Left ventricle myocardium inferior (tissue), 1 donor: ENCODE results near the gene OMD. TPM values are rescaled to one million over a fixed set of nuclear protein-coding genes. Genes with fewer than 3 reads are reported as not detected.

ENCODE experiments used
- DNase-seq: peaks from one replicate; pipeline ENCODE4 v3.0.0-alpha.2; 2020
- H3K27ac ChIP-seq: fragments of 200-600 bp; replicated peaks from 2 replicates; pipeline ENCODE4 v1.8.0; 2021
- H3K27me3 ChIP-seq: fragments of 200-600 bp; 2 replicates; pipeline ENCODE4 v1.8.0; 2021; ENCODE audit warnings: low read depth
- H3K36me3 ChIP-seq: fragments of 200-600 bp; 2 replicates; pipeline ENCODE4 v1.8.0; 2021
- H3K4me1 ChIP-seq: fragments of 200-600 bp; 2 replicates; pipeline ENCODE4 v1.8.0; 2021
- H3K4me3 ChIP-seq: fragments of 200-600 bp; 2 replicates; pipeline ENCODE4 v1.8.0; 2021; ENCODE audit warnings: mild to moderate bottlenecking, moderate library complexity
- H3K9me3 ChIP-seq: fragments of 200-600 bp; replicated peaks from 2 replicates; pipeline ENCODE4 v1.8.0; 2021
- CTCF ChIP-seq: fragments of 200-600 bp; IDR thresholded peaks from 2 replicates; pipeline ENCODE4 v1.8.0; 2021; ENCODE audit warnings: antibody characterized with exemption, mild to moderate bottlenecking, borderline replicate concordance
- intact Hi-C: fragments of 100-400 bp; cut with micrococcal nuclease; formaldehyde crosslinking; loops from one replicate; pipeline ENCODE4 v1.11.0; 2022
- total RNA-seq: library from RNA; stranded (reverse); fragmentation: NEBNext Ultra II Directional; extraction: Animal tissue kit (Norgen Biotek cat#: 25700); gene quantifications from one replicate; pipeline ENCODE4 v1.2.1, GENCODE V29; 2021
- donor health status: DM: no; HTN: yes; CAD: no; lungs with severe emphysema.

The OMD gene
- total RNA-seq, 1 donor from 2014 or later = 6.4 TPM

GRCh38 chr9:92393686-92394085 lies 30.6 kb downstream of the OMD start:
- H3K27ac ChIP-seq = peak overlapping the region; percentile 24
- H3K9me3 ChIP-seq = peaks cover 10% of the 10 kb centered on the region
- H3K4me3 ChIP-seq = no peak overlapping the region
- TF ChIP-seq CTCF = no peak
- DNase-seq = no peak
- no peaks in the 10 kb centered on the region for H3K27me3 ChIP-seq
- intact Hi-C loops = no loop called here
- peaks cover 10% of the 10 kb centered on the region for H3K36me3 ChIP-seq
- peaks cover 8% of the 10 kb centered on the region for H3K4me1 ChIP-seq

GRCh38 chr9:92392690-92393089 lies 31.6 kb downstream of the OMD start:
- no peak for DNase-seq
- intact Hi-C loops = no loop called here
- H3K27ac ChIP-seq = no peak overlapping the region

GRCh38 chr9:92385953-92386352 lies 38.3 kb downstream of the OMD start:
- no peak for TF ChIP-seq CTCF
- Histone ChIP-seq H3K36me3 (no peaks in the 10 kb centered on the region), H3K4me3 (no peak overlapping the region), H3K9me3 (no peaks in the 10 kb centered on the region), H3K4me1 (no peaks in the 10 kb centered on the region), H3K27me3 (no peaks in the 10 kb centered on the region), H3K27ac (peak overlapping the region; percentile 39)
- intact Hi-C loops = no loop called here
- DNase-seq = no peak

More at GRCh38 chr9:92392690-92393089, 31.6 kb downstream of the OMD start:
- Histone ChIP-seq H3K36me3 (peaks cover 6% of the 10 kb centered on the region), H3K4me1 (peaks cover 8% of the 10 kb centered on the region), H3K4me3 (no peak overlapping the region), H3K27me3 (no peaks in the 10 kb centered on the region), H3K9me3 (peaks cover 6% of the 10 kb centered on the region)
- TF ChIP-seq CTCF = no peak

- no peak overlapping the region for H3K4me3 ChIP-seq
- peak overlapping the region; percentile 39 for H3K27ac ChIP-seq
- no peaks in the 10 kb centered on the region for H3K27me3 ChIP-seq
- H3K36me3 ChIP-seq = no peaks in the 10 kb centered on the region
- no peaks in the 10 kb centered on the region for H3K9me3 ChIP-seq
- TF ChIP-seq CTCF = no peak
- no peaks in the 10 kb centered on the region for H3K4me1 ChIP-seq
- intact Hi-C loops = no loop called here
- DNase-seq = no peak
These were observed 38.8 kb downstream of the OMD start for GRCh38 chr9:92385477-92385876.

- no peak for TF ChIP-seq CTCF
- Histone ChIP-seq H3K4me1 (no peaks in the 10 kb centered on the region), H3K27me3 (no peaks in the 10 kb centered on the region), H3K9me3 (no peaks in the 10 kb centered on the region), H3K36me3 (no peaks in the 10 kb centered on the region), H3K27ac (peak overlapping the region; percentile 39), H3K4me3 (no peak overlapping the region)
- intact Hi-C loops = no loop called here
- DNase-seq = no peak
These were observed 39.3 kb downstream of the OMD start for GRCh38 chr9:92385001-92385400.

GRCh38 chr9:92384375-92384774 lies 39.9 kb downstream of the OMD start:
- Histone ChIP-seq H3K4me3 (no peak overlapping the region), H3K4me1 (no peaks in the 10 kb centered on the region), H3K27ac (peak overlapping the region; percentile 39), H3K36me3 (no peaks in the 10 kb centered on the region), H3K9me3 (no peaks in the 10 kb centered on the region), H3K27me3 (no peaks in the 10 kb centered on the region)
- intact Hi-C loops = no loop called here
- DNase-seq = no peak
- TF ChIP-seq CTCF = no peak
